ENCODE results near the gene HPGDS.

- TF ChIP-seq CTCF (IDR thresholded peaks at IDR 0.05) (no peak), POLR2A (IDR thresholded peaks at IDR 0.05) (no peak)
Observed at GRCh38 chr4:94277534-94277933, 65.1 kb downstream of the HPGDS start.
